ENCODE measurements around the gene LTV1. TPM values are rescaled to one million over a fixed set of nuclear protein-coding genes. Genes with fewer than 3 reads are reported as not detected.
A peak's percentile ranks its signal among the peaks of the same experiment; 100 is the strongest.

LTV1 gene
- total and polyA plus RNA-seq, 9 of the 15 experiments (the other 6 are each of a cell fraction or from before 2014, with no cell fraction given), result 57.9 to 162 (median 119) TPM

DNA sequence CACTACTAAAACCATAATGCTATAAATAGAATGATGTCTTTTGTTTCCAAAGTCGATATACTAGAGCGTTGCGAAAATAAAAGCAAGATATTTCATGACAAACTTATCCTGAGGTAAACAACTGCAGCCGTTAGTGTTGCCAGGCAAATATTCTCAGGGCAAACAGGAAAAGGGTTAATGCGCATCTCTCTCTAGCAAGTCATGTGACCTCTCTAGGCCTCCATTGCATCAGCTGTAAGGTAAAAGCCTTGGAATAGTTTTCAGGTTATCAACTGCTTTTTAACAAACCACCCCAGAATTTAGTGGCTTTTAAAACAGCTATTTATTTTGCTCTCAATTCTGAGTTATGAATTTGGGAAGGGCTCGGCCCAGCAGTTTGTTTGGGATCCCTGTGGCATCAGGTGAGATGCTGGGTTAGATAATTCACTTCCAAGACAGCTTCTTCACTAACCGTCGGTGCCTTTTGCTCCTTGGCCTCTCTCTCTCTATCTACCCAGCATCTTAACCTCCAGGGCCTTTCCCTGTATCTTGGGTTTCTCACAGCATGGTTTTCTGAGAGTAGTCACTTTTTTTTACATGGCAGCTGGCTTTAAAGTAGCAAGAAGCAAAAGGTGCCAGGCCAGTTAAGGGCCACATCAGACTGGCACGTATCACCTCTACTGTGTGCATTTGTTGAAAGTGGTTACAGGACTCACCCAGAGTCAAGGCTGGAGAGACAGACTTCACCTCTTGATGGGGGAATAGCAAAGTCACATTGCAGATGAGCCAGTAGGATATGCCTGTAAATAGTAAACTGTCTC, 39.2 kb upstream of the LTV1 start (continued):
- TF ChIP-seq, protein P1, sequence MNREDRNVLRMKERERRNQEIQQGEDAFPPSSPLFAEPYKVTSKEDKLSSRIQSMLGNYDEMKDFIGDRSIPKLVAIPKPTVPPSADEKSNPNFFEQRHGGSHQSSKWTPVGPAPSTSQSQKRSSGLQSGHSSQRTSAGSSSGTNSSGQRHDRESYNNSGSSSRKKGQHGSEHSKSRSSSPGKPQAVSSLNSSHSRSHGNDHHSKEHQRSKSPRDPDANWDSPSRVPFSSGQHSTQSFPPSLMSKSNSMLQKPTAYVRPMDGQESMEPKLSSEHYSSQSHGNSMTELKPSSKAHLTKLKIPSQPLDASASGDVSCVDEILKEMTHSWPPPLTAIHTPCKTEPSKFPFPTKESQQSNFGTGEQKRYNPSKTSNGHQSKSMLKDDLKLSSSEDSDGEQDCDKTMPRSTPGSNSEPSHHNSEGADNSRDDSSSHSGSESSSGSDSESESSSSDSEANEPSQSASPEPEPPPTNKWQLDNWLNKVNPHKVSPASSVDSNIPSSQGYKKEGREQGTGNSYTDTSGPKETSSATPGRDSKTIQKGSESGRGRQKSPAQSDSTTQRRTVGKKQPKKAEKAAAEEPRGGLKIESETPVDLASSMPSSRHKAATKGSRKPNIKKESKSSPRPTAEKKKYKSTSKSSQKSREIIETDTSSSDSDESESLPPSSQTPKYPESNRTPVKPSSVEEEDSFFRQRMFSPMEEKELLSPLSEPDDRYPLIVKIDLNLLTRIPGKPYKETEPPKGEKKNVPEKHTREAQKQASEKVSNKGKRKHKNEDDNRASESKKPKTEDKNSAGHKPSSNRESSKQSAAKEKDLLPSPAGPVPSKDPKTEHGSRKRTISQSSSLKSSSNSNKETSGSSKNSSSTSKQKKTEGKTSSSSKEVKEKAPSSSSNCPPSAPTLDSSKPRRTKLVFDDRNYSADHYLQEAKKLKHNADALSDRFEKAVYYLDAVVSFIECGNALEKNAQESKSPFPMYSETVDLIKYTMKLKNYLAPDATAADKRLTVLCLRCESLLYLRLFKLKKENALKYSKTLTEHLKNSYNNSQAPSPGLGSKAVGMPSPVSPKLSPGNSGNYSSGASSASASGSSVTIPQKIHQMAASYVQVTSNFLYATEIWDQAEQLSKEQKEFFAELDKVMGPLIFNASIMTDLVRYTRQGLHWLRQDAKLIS (CRISPR knock-in tag; IDR thresholded peaks at IDR 0.05), result no peak
- no peak for TF ChIP-seq SRF (CRISPR knock-in tag; IDR thresholded peaks at IDR 0.05)
- TF ChIP-seq, protein P2, sequence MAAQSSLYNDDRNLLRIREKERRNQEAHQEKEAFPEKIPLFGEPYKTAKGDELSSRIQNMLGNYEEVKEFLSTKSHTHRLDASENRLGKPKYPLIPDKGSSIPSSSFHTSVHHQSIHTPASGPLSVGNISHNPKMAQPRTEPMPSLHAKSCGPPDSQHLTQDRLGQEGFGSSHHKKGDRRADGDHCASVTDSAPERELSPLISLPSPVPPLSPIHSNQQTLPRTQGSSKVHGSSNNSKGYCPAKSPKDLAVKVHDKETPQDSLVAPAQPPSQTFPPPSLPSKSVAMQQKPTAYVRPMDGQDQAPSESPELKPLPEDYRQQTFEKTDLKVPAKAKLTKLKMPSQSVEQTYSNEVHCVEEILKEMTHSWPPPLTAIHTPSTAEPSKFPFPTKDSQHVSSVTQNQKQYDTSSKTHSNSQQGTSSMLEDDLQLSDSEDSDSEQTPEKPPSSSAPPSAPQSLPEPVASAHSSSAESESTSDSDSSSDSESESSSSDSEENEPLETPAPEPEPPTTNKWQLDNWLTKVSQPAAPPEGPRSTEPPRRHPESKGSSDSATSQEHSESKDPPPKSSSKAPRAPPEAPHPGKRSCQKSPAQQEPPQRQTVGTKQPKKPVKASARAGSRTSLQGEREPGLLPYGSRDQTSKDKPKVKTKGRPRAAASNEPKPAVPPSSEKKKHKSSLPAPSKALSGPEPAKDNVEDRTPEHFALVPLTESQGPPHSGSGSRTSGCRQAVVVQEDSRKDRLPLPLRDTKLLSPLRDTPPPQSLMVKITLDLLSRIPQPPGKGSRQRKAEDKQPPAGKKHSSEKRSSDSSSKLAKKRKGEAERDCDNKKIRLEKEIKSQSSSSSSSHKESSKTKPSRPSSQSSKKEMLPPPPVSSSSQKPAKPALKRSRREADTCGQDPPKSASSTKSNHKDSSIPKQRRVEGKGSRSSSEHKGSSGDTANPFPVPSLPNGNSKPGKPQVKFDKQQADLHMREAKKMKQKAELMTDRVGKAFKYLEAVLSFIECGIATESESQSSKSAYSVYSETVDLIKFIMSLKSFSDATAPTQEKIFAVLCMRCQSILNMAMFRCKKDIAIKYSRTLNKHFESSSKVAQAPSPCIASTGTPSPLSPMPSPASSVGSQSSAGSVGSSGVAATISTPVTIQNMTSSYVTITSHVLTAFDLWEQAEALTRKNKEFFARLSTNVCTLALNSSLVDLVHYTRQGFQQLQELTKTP (IDR thresholded peaks at IDR 0.05; ENCODE audit: low read depth in 1 of 2, partially characterized antibody in 2 of 2), result no peak
- TF ChIP-seq GTF2F1 (IDR thresholded peaks at IDR 0.05; ENCODE audit: low read depth, low read length), result no peak
- TF ChIP-seq NR4A1 (CRISPR knock-in tag; IDR thresholded peaks at IDR 0.05), result no peak; the same call in 1 of the 2 replicates
- peak; percentile 69; the same call in 1 of the 2 replicates for TF ChIP-seq NR4A1 (tag; IDR thresholded peaks at IDR 0.05)
- TF ChIP-seq CREBBP (IDR thresholded peaks at IDR 0.05; ENCODE audit: low read depth, low read length), result no peak
- no peak for TF ChIP-seq ZNF224 (CRISPR knock-in tag; IDR thresholded peaks at IDR 0.05)
- TF ChIP-seq BHLHE40 (IDR thresholded peaks at IDR 0.05; ENCODE audit: low read length), result no peak
- TF ChIP-seq CHD1 (IDR thresholded peaks at IDR 0.05; ENCODE audit: low read length), result no peak
- no peak for TF ChIP-seq XRCC5 (IDR thresholded peaks at IDR 0.05; ENCODE audit: low read depth, low read length)
- TF ChIP-seq GATA2 (CRISPR knock-in tag; IDR thresholded peaks at IDR 0.05), result 0 out of 2 replicates have a peak, but pooled peaks have one; percentile 31
- no peak for TF ChIP-seq NR1H2 (CRISPR knock-in tag; IDR thresholded peaks at IDR 0.05)
- TF ChIP-seq EWSR1 (IDR thresholded peaks at IDR 0.05; ENCODE audit: borderline replicate concordance, low read depth, partially characterized antibody), result no peak
- TF ChIP-seq ZNF76 (CRISPR knock-in tag; IDR thresholded peaks at IDR 0.05; ENCODE audit: borderline replicate concordance), result no peak
- TF ChIP-seq ZKSCAN1 (IDR thresholded peaks at IDR 0.05; ENCODE audit: low read depth, low read length), result no peak
- 0 out of 2 replicates have a peak, but pooled peaks have one; percentile 47 for TF ChIP-seq BRD4 (IDR thresholded peaks at IDR 0.05)
- no peak for TF ChIP-seq ZNF668 (CRISPR knock-in tag; IDR thresholded peaks at IDR 0.05)
- no peak for TF ChIP-seq MEIS2 (IDR thresholded peaks at IDR 0.05; ENCODE audit: partially characterized antibody)
